GM21447 (cell line): ENCODE measurements around the gene PHACTR1.
"Not testable (repeated sequence)": the region's sequence is repeated elsewhere in the genome, so short reads cannot be mapped to it uniquely, and the experiment has no call there.

Source experiments
- ATAC-seq: cut with Tn5 transposase; IDR thresholded peaks from one replicate; pipeline ENCODE4 v1.9.1; 2021; ENCODE audit not compliant: unreplicated experiment

PHACTR1 gene

GRCh38 chr6:13135152-13135551 is 418.6 kb downstream of the PHACTR1 start:
- no peak for ATAC-seq

GRCh38 chr6:13139119-13139518 is 422.6 kb downstream of the PHACTR1 start:
- no peak for ATAC-seq

- no peak for ATAC-seq
Observed at GRCh38 chr6:13140980-13141379, 424.4 kb downstream of the PHACTR1 start.

DNA sequence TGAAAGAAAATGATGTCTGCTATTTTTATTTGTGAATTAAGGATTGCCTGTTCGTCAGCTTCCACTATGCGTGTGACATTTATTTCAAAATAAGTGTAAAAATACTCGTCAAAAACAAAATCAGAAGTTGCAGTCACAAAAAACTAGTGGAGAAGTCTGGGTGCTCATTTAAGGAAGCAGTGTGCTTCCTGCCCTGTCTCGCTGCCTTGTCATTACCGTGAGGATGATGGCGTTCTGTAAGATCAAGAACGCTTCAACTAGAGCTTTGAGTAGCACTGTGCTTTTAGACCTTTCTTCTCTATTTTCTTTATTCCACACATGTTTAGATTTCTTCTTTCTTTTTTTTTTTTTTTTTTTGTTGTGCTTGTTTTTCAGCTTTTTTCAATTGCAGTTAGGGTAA is 424.8 kb downstream of the PHACTR1 start:
- no peak for ATAC-seq

DNA sequence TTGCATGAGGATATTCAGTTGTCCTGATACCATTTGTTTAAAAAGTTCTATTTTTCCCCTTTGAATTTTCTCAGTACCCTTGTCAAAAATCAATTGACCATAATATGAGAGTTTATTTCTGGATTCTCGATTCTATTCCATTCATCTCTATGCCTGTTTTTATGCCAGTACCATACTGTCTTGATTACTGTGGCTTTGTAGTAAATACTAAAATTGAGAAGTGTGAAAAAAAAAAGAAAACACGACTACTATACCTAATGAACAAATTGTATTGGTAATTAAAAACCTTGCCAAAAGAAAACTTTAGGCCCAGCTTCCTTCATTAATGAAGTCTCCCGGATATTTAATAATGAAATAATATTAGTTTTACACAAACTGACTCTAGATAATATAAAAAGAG is 426.0 kb downstream of the PHACTR1 start:
- no peak for ATAC-seq

DNA sequence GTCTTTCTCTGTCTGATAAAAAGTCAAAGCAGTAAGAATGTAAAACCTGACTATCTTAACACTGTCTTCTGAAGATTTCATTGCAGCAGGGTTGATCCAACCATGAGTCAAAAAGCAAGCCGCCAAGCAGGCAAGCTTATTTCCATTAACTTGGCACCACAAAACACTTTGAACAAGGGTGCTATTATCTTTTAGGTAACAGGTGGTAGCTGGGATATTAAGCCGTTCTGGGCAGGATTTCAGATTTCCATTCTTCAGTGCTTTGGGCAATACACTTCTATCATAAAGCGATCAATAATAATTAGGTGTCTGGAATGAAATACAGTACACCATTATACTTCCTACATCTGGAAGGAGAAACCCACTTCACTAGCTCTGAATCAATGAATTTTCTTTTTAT is 429.9 kb downstream of the PHACTR1 start:
- no peak for ATAC-seq

GRCh38 chr6:13147376-13147775 is 430.8 kb downstream of the PHACTR1 start:
- no peak for ATAC-seq

- ATAC-seq = no peak
Observed at GRCh38 chr6:13147782-13148181, 431.2 kb downstream of the PHACTR1 start.

GRCh38 chr6:13152764-13153163 is 436.2 kb downstream of the PHACTR1 start:
- ATAC-seq = no peak

DNA sequence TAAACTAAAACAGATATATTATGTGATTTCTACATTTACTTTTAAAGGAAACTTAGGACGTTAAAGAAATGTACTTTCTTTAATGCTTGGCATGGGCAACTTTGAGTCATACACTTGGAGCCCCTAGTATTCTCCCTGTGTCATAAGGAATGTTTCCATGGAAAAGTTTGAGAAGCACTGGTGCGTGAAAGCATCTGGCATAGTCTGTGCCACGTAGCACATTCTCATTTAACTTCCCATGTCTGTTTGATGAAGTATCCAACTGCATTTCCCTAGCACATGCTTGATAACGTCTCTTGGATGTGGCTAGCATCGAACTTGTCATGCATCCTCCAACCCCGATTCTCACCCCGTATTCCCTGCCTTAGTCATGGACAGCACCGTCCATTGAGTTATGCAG is 439.8 kb downstream of the PHACTR1 start:
- ATAC-seq = no peak

DNA sequence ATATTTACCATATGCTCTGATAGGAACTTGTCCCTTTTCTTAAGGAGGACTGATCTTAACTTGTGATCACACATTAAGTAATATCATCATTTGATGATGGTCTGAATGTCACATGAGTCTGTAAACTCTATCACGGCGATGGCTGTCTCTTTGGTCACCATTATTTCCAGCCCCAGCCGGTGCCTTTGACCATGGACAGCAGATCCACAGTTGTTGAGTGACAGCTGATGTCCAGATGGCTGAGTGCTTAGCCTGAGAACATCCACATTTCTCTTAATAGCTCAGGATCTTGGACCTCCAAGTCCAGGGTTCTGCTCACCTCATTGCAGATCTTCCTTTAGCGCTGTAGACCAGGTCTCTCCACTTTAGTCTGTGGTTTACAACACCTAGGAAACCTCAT is 440.7 kb downstream of the PHACTR1 start:
- ATAC-seq = no peak

GRCh38 chr6:13159300-13159699 is 442.7 kb downstream of the PHACTR1 start:
- no peak for ATAC-seq

DNA sequence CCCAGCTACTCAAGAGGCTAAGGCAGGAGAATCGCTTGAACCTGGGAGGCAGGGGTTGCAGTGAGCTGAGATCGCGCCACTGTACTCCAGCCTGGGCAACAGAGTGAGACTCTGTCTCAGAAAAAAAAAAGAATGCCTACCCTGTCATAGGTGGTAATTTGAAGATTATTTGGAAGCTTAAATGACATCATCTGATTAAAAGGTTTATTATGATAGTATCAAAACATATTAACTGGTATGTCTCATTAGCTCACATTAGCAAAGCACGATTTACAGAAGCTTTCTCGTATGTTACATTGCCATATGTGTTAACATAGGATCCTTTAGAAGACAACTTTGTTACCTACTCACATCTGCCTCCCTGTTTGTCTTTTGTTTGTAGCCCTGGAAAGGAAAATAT is 443.3 kb downstream of the PHACTR1 start:
- not testable (repeated sequence) for ATAC-seq

DNA sequence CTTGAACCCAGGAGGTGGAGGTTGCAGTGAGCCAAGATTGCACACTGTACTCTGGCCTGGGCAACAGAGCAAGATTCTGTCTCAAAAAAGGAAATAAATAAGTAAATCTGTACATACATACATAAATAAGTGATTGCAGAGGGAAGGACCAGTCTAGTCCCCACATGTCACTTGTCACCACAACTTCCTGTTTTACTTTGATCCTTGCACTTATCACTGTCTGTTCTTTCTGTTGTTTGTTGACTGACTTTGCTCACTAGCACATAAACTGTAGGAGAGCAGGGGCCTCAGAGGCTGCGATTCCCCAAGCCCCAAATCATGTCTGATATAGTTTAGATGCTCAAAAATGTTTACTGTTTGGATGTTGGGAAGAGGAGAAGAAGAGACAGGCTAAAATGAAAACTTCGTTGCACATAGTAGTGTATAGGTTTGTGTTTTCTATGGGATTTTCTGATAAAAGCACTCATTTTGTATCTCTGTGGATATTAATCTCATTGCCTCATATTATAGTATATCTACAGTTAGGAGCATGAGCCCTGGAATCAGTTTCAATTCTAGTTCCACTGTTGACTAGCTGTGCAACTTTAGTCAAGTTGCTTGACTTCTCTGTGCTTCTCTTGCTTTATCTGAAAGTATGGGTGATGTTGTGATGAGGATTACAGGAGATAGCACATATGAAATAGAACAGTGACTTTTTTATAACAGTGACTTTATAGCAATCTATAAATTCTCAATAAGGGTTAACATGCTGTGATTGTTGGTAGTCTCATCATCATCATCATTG is 446.8 kb downstream of the PHACTR1 start:
- no peak for ATAC-seq

GRCh38 chr6:13164291-13164690 is 447.7 kb downstream of the PHACTR1 start:
- no peak for ATAC-seq

- ATAC-seq = no peak
Observed at GRCh38 chr6:13165502-13166172, 449.1 kb downstream of the PHACTR1 start.

DNA sequence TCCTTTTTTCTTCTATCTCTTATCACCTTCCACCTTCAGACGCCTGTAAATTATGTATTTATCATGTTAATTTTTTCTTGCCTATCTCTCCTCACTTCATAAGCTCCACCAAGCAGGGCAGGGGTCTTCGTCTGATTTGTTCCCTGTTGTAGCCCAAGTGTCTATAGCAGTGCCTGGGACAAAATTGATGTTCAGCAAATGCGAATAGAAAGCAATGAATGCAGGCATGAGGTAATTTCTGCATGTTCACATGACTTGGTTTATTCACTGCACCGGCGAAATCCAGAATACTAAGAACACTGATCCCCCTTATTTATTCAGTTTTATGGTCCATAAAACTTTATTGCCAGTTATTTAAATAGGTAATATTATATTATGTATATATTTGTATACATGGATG is 449.7 kb downstream of the PHACTR1 start:
- no peak for ATAC-seq

GRCh38 chr6:13166916-13167315 is 450.3 kb downstream of the PHACTR1 start:
- ATAC-seq = no peak

DNA sequence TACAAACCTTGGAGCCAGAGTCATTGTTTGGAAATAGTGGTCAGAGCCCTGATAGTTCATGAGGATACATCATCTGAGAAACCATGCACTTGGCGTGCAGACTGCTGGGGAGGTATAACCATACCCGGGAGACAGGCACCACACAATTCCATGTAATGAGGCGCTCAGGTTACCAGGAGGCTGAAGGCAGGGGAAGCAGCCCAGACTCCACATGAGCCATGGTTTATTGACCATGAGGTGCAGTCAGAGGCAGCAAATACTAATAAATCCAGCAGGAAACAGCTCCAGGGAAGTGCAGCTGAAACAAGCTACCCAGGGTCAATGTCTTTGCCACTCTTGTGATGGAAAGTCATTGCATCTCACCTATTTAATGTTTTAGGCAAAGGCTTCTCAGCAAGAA is 455.7 kb downstream of the PHACTR1 start:
- ATAC-seq = no peak

- no peak for ATAC-seq
Observed at GRCh38 chr6:13175087-13175486, 458.5 kb downstream of the PHACTR1 start.

DNA sequence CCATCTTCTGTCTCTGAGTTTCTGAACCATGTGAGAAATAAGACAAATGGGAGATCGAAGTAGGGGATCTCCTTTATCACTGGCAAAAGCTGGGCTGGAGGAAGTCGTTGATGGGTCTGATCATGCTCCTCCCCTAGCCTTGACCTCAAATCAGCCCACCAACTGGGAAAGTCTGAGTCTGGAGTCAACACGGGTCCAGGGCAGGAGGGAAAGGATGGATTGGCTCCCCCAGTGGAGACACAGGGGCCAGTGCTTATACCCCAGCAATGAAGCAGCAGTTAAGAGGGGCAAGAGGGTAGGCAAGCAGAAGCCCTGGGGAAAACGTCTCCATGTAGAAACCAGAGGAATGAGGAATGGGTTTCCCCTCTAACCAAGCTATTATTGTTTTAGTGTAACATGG is 459.2 kb downstream of the PHACTR1 start:
- ATAC-seq = no peak

DNA sequence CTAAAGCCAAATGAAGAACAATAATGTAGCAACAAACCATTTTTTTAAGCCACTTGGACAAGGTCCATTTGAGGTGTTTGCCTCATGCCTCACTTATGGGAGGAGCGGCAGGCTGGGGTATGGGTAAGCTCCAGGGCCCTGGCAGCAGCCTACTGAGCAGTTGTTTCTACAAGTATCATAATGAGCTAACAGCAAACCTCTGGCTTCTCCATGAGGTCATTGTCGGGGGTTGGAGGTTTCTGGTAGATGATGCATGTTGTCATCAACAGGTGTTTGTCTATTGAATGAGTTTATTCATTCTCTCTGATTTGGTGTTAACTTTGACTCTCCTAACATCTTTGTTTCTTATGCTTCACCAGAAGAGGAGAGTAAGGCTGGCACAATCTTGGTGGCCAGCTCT is 461.1 kb downstream of the PHACTR1 start:
- no peak for ATAC-seq

DNA sequence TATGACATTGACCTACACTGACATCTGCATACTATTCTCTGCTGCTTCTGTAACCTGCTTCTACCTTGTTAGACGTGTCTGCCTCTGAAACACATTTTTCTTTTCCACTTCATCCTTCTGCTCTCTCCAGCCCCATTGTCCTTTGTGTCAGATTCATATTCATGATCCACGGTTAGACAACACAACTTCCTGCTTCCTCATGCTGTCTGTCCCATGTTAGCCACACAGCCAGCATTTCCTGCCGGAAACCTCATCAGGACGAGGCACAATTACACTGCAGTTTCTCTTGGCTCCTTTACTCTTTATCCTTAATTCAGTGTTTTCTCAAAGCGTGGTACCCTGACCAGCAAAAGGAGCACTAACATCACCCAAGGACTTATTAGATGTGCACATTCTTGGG is 461.5 kb downstream of the PHACTR1 start:
- no peak for ATAC-seq
